ENCODE measurements around the gene CDK14.
"Not testable (repeated sequence)": the region's sequence is repeated elsewhere in the genome, so short reads cannot be mapped to it uniquely, and the experiment has no call there.

The CDK14 gene

DNA sequence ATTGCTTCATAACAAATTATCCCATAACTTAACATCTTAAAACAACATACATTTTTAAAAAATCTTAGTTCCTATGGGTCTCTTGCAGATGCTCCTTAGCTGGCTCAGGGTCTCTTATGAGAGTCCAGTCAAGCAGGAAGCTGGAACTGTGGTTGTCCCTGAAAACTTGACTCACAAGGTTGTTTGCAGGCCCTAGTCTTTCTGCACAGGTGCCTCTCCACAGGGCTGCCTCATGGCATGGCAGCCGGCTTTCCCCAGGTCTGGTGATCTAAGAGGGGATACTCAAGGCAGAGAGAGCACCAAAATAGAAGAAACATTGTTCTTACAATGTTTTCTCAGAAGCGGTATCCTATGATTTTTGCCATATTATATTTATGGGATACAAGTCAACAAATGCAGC lies 127.1 kb downstream of the CDK14 start:
- Histone ChIP-seq H3K4me3 (ENCODE audit: low read depth in 1 of 2, low read length in 1 of 2) (no peak overlapping the region), H3K4me1 (ENCODE audit: control insufficient read depth in 1 of 2, insufficient read depth in 1 of 2, low read depth in 1 of 2, low read length in 1 of 2) (peaks cover 0 to 6% of the 10 kb centered on the region in 2 experiments), H3K9me3 (no peaks in the 10 kb centered on the region), H3K36me3 (no peaks in the 10 kb centered on the region), H3K27me3 (no peaks in the 10 kb centered on the region), H3K27ac (no peak overlapping the region)
- TF ChIP-seq, protein P1, sequence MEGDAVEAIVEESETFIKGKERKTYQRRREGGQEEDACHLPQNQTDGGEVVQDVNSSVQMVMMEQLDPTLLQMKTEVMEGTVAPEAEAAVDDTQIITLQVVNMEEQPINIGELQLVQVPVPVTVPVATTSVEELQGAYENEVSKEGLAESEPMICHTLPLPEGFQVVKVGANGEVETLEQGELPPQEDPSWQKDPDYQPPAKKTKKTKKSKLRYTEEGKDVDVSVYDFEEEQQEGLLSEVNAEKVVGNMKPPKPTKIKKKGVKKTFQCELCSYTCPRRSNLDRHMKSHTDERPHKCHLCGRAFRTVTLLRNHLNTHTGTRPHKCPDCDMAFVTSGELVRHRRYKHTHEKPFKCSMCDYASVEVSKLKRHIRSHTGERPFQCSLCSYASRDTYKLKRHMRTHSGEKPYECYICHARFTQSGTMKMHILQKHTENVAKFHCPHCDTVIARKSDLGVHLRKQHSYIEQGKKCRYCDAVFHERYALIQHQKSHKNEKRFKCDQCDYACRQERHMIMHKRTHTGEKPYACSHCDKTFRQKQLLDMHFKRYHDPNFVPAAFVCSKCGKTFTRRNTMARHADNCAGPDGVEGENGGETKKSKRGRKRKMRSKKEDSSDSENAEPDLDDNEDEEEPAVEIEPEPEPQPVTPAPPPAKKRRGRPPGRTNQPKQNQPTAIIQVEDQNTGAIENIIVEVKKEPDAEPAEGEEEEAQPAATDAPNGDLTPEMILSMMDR (IDR thresholded peaks at IDR 0.05), result no peak

DNA sequence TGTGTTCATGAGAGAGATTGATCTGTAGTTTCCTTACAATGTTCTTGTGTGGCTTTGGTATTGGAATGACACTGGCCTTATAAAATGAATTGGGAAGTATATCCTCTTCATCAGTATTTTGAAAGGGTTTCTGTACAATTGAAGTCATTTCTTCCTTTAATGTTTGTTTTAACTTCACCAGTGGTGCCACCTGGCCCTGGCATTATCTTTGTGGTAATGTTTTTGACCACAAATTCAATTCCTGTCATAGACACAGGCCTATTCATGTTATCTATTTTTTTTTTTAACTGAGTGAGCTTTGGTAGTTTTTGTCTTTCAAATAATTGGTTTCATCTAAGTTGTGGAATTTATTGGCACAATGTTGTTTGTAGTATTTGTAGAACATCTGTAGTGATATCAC lies 127.7 kb downstream of the CDK14 start:
- TF ChIP-seq, protein P1 (IDR thresholded peaks at IDR 0.05), result no peak
- H3K36me3 ChIP-seq, result no peaks in the 10 kb centered on the region
- H3K4me1 ChIP-seq (ENCODE audit: control insufficient read depth in 1 of 2, insufficient read depth in 1 of 2, low read depth in 1 of 2, low read length in 1 of 2), result peaks cover 0 to 6% of the 10 kb centered on the region in 2 experiments
- H3K4me3 ChIP-seq (ENCODE audit: low read depth in 1 of 2, low read length in 1 of 2), result no peak overlapping the region
- H3K27me3 ChIP-seq, result no peaks in the 10 kb centered on the region
- H3K27ac ChIP-seq, result no peak overlapping the region
- no peaks in the 10 kb centered on the region for H3K9me3 ChIP-seq

DNA sequence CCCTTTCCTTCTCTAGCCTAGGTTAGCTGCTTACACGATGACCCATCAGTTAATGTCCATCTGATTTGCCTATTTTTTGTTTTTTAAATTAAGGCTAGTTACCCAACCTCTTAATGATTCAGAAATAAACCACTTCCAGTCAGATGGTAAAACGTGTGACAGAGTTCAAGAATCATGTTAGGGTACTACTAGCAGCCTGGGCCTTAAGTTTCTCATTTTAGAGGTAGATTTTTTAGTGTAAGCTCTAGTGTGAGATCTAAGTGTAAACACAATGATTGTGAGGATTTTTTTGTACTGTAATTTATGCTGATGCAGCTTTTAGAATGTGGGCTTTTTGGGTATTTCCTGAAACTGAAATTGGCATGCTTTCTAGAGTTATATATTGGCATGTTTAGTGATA lies 130.0 kb downstream of the CDK14 start:
- Histone ChIP-seq H3K9me3 (no peaks in the 10 kb centered on the region), H3K27ac (no peak overlapping the region), H3K36me3 (no peaks in the 10 kb centered on the region), H3K4me1 (ENCODE audit: control insufficient read depth in 1 of 2, insufficient read depth in 1 of 2, low read depth in 1 of 2, low read length in 1 of 2) (peaks cover 0 to 6% of the 10 kb centered on the region in 2 experiments), H3K4me3 (ENCODE audit: low read depth in 1 of 2, low read length in 1 of 2) (no peak overlapping the region), H3K27me3 (no peaks in the 10 kb centered on the region)
- TF ChIP-seq, protein P1 (IDR thresholded peaks at IDR 0.05), result no peak

DNA sequence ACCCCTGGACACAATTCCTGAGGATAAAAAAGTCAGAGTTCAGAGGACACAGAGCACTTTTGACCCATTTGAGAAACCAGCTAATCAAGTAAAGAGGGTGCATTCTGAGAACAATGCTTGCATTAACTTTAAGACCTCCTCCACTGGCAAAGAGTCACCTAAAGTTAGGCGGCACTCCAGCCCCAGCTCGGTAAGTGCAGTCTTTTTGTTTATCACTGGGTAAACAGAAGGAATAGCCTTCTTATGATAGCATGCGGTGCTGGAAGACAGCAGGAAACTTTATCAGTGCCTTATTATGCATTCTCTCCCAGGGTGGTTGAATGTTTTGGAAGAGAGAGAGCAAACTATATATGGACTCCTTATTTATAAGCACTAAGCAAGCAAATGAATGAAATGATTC lies 130.5 kb downstream of the CDK14 start:
- no peaks in the 10 kb centered on the region for H3K27me3 ChIP-seq
- no peaks in the 10 kb centered on the region for H3K9me3 ChIP-seq
- peaks cover 0 to 6% of the 10 kb centered on the region in 2 experiments for H3K4me1 ChIP-seq (ENCODE audit: control insufficient read depth in 1 of 2, insufficient read depth in 1 of 2, low read depth in 1 of 2, low read length in 1 of 2)
- TF ChIP-seq, protein P1 (IDR thresholded peaks at IDR 0.05), result no peak
- no peak overlapping the region for H3K4me3 ChIP-seq (ENCODE audit: low read depth in 1 of 2, low read length in 1 of 2)
- no peaks in the 10 kb centered on the region for H3K36me3 ChIP-seq
- H3K27ac ChIP-seq, result no peak overlapping the region

DNA sequence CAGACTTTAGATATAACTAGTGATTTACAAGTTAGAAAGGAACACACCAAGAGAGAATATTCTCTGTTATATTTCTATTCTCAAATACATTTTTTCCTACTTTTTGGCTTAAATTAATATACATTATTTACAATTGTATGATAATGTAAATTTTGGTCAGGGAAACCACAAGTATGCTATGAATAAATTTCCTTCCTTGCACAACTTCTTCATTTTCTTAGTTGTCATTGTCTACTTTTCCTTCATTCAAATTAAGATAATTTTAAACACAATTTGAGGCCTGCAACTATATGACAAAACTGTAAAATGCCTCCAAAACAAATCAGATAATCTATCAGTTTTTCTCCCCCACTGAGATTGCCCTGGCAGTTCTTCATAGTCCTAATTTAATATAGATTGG lies 131.3 kb downstream of the CDK14 start:
- Histone ChIP-seq H3K9me3 (no peaks in the 10 kb centered on the region), H3K4me3 (ENCODE audit: low read depth in 1 of 2, low read length in 1 of 2) (no peak overlapping the region), H3K4me1 (ENCODE audit: control insufficient read depth in 1 of 2, insufficient read depth in 1 of 2, low read depth in 1 of 2, low read length in 1 of 2) (peaks cover 0 to 6% of the 10 kb centered on the region in 2 experiments), H3K27ac (no peak overlapping the region), H3K27me3 (no peaks in the 10 kb centered on the region), H3K36me3 (no peaks in the 10 kb centered on the region)
- TF ChIP-seq, protein P1 (IDR thresholded peaks at IDR 0.05), result no peak

DNA sequence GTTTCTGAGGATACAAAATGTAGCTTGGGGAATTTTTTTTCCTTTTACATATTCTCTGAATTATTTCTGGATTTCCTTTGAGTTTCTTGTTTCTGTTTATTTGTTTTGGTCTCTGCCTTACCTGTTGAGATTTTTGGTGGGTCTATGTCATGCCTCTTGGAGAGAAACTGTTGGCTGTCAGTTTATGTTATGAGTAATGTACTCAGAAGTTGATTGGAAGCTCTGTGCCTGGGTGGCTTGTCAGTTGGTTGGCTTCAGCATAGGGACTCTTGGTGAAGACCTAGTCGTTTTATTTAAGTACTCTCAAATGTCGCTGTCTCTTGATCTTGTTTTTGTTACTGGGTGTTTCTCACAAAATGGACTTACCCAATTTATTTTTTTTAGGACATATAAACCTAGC lies 132.4 kb downstream of the CDK14 start:
- H3K27me3 ChIP-seq, result no peaks in the 10 kb centered on the region
- no peaks in the 10 kb centered on the region for H3K36me3 ChIP-seq
- peaks cover 0 to 6% of the 10 kb centered on the region in 2 experiments for H3K4me1 ChIP-seq (ENCODE audit: control insufficient read depth in 1 of 2, insufficient read depth in 1 of 2, low read depth in 1 of 2, low read length in 1 of 2)
- H3K9me3 ChIP-seq, result no peaks in the 10 kb centered on the region
- no peak overlapping the region for H3K27ac ChIP-seq
- no peak overlapping the region for H3K4me3 ChIP-seq (ENCODE audit: low read depth in 1 of 2, low read length in 1 of 2)
- TF ChIP-seq, protein P1 (IDR thresholded peaks at IDR 0.05), result no peak

DNA sequence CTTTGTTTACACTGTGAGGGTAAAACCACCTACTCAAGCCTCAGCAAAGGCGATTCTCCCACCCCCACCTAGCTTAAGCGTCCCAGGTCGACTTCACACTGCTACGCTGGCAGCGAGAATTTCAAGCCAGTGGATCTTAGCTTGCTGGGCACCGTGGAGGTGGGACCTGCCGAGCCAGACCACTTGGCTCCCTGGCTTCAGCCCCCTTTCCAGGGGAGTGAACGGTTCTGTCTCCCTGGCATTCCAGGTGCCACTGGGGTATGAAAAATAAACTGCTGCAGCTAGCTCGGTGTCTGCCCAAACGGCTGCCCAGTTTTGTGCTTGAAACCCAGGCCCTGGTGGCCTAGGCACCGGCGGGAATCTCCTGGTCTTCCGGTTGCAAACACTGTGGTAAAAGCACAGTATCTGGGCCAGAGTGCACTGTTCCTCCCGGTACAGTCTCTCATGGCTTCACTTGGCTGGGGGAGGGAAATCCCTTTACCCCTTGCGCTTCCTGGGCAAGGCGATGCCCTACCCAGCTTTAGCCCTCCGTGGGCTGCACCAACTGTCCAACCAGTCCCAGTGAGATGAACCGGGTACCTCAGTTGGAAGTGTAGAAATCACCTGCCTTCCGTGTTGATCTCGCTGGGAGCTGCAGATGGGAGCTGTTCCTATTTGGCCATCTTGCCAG lies 139.6 kb downstream of the CDK14 start:
- not testable (repeated sequence) for H3K27me3 ChIP-seq; H3K9me3 ChIP-seq; H3K4me3 ChIP-seq (ENCODE audit: low read depth in 1 of 2, low read length in 1 of 2); H3K27ac ChIP-seq; H3K4me1 ChIP-seq (ENCODE audit: control insufficient read depth in 1 of 2, insufficient read depth in 1 of 2, low read depth in 1 of 2, low read length in 1 of 2)
- peaks cover 11% of the 10 kb centered on the region for H3K36me3 ChIP-seq

All from neutrophil (primary cell).